ENCODE measurements around the gene IGFBP4. TPM values are rescaled to one million over a fixed set of nuclear protein-coding genes. Genes with fewer than 3 reads are reported as not detected.

The IGFBP4 gene
- total RNA-seq, 4 donors from 2014 or later = 98.4 to 302 (median 166) TPM

- peak; percentile 56 to 78 (median 63) for TF ChIP-seq CTCF (IDR thresholded peaks at IDR 0.05)
- no peak for TF ChIP-seq POLR2A (IDR thresholded peaks at IDR 0.05)
- peaks cover 48 to 87% (median 78%) of the 10 kb centered on the region in 4 donors for H3K4me1 ChIP-seq
- intact Hi-C loops (cut with DNase I; ENCODE audit: low total_unique reads) = no loop called here
- in situ Hi-C loops (cut with MboI; ENCODE audit: low pct_ligation_motif_present in 1 of 4, low pct_unique_long_range_greater_than_20kb in 1 of 4, low sequenced_read_pairs in 3 of 4) = no loop called here
- H3K27ac ChIP-seq = peak overlapping the region; percentile 94 to 98 (median 96)
- WGBS, 2 donors (ENCODE audit: low coverage in 1 of 2) = 27 to 29% methylated on average over 3 of the region's 3 CpGs
- no peak overlapping the region for H3K4me3 ChIP-seq
- peaks cover 0 to 22% (median 9%) of the 10 kb centered on the region in 4 donors for H3K36me3 ChIP-seq
- peak; percentile 84 for DNase-seq
- no peaks in the 10 kb centered on the region for H3K27me3 ChIP-seq
- no peaks in the 10 kb centered on the region for H3K9me3 ChIP-seq
These were observed 6.9 kb downstream of the IGFBP4 start for GRCh38 chr17:40450175-40450574.

GRCh38 chr17:40451420-40451819 lies 8.2 kb downstream of the IGFBP4 start:
- in situ Hi-C loops (cut with MboI; ENCODE audit: low pct_ligation_motif_present in 1 of 4, low pct_unique_long_range_greater_than_20kb in 1 of 4, low sequenced_read_pairs in 3 of 4) (no loop called here), intact Hi-C loops (cut with DNase I; ENCODE audit: low total_unique reads) (no loop called here)
- peak; percentile 67 for DNase-seq
- Histone ChIP-seq H3K4me1 (peaks cover 51 to 83% (median 72%) of the 10 kb centered on the region in 4 donors), H3K4me3 (no peak overlapping the region), H3K36me3 (peaks cover 0 to 32% (median 10%) of the 10 kb centered on the region in 4 donors), H3K9me3 (no peaks in the 10 kb centered on the region), H3K27ac (peak overlapping the region; percentile 94 to 98 (median 96)), H3K27me3 (no peaks in the 10 kb centered on the region)
- peak; percentile 80 to 91 (median 84) for TF ChIP-seq POLR2AphosphoS5 (IDR thresholded peaks at IDR 0.05)
- no peak for TF ChIP-seq CTCF (IDR thresholded peaks at IDR 0.05)
- TF ChIP-seq POLR2A (IDR thresholded peaks at IDR 0.05) = no peak
- TF ChIP-seq EP300 (IDR thresholded peaks at IDR 0.05; ENCODE audit: low read depth) = peak; percentile 57
- WGBS, 2 donors (ENCODE audit: low coverage in 1 of 2) = 62 to 72% methylated on average over 3 to 6 of the region's 6 CpGs

- H3K36me3 ChIP-seq = peaks cover 0 to 39% (median 10%) of the 10 kb centered on the region in 4 donors
- no peaks in the 10 kb centered on the region for H3K9me3 ChIP-seq
- no peak overlapping the region for H3K4me3 ChIP-seq
- 68% methylated on average over 7 of the region's 7 CpGs; no CpG with 5 or more reads in 1 of the 2 donors for WGBS, 2 donors (ENCODE audit: low coverage in 1 of 2)
- DNase-seq = no peak
- TF ChIP-seq POLR2AphosphoS5 (IDR thresholded peaks at IDR 0.05) (peak in 2 of 3 donors; percentile 10 to 57), EP300 (IDR thresholded peaks at IDR 0.05; ENCODE audit: low read depth) (no peak), POLR2A (IDR thresholded peaks at IDR 0.05) (no peak), CTCF (IDR thresholded peaks at IDR 0.05) (no peak)
- intact Hi-C loops (cut with DNase I; ENCODE audit: low total_unique reads) = no loop called here
- H3K4me1 ChIP-seq = peaks cover 45 to 83% (median 71%) of the 10 kb centered on the region in 4 donors
- peak overlapping the region; percentile 94 to 98 (median 96) for H3K27ac ChIP-seq
- in situ Hi-C loops (cut with MboI; ENCODE audit: low pct_ligation_motif_present in 1 of 4, low pct_unique_long_range_greater_than_20kb in 1 of 4, low sequenced_read_pairs in 3 of 4) = no loop called here
- no peaks in the 10 kb centered on the region for H3K27me3 ChIP-seq
These were observed 9.1 kb downstream of the IGFBP4 start for GRCh38 chr17:40452216-40452787.

- WGBS, 2 donors (ENCODE audit: low coverage in 1 of 2) = 85% methylated on average over 15 of the region's 15 CpGs; no CpG with 5 or more reads in 1 of the 2 donors
- H3K27ac ChIP-seq = peak overlapping the region; percentile 94 to 98 (median 96)
- no peak overlapping the region for H3K4me3 ChIP-seq
- H3K27me3 ChIP-seq = no peaks in the 10 kb centered on the region
- TF ChIP-seq POLR2A (IDR thresholded peaks at IDR 0.05) (no peak), CTCF (IDR thresholded peaks at IDR 0.05) (no peak), POLR2AphosphoS5 (IDR thresholded peaks at IDR 0.05) (no peak), EP300 (IDR thresholded peaks at IDR 0.05; ENCODE audit: low read depth) (no peak)
- in situ Hi-C loops (cut with MboI; ENCODE audit: low pct_ligation_motif_present in 1 of 4, low pct_unique_long_range_greater_than_20kb in 1 of 4, low sequenced_read_pairs in 3 of 4) = no loop called here
- intact Hi-C loops (cut with DNase I; ENCODE audit: low total_unique reads) = no loop called here
- H3K4me1 ChIP-seq = peaks cover 42 to 83% (median 70%) of the 10 kb centered on the region in 4 donors
- H3K36me3 ChIP-seq = peaks cover 0 to 39% (median 10%) of the 10 kb centered on the region in 4 donors
- no peaks in the 10 kb centered on the region for H3K9me3 ChIP-seq
- no peak for DNase-seq
These were observed 9.7 kb downstream of the IGFBP4 start for GRCh38 chr17:40452921-40453378.
